ENCODE results near the gene HUWE1.
"Not testable (repeated sequence)": the region's sequence is repeated elsewhere in the genome, so short reads cannot be mapped to it uniquely, and the experiment has no call there.

The HUWE1 gene

DNA sequence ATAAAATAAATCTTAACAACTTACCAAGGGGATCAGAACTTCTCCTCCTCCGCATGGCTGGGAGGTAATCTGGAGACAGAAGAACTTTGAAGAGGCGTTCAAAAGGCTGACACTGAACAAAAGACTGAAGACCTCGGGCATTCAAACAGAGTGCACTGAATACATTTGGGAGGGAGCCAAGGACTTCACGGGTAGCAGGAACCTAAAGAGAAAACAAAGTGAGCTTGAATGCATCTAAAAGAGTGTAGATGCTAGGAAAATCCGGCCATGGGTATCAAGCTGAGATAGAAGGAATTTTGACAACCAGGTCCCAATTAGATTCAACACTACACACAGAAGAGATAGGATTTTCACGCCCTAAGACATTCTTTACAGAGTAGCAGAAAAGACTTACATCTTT lies 69.6 kb downstream of the HUWE1 start:
- DNase-seq: no peak

GRCh38 chrX:53606456-53606855 lies 80.1 kb downstream of the HUWE1 start:
- DNase-seq: no peak

GRCh38 chrX:53605004-53605403 lies 81.5 kb downstream of the HUWE1 start:
- DNase-seq: no peak

GRCh38 chrX:53599781-53600396 lies 86.6 kb downstream of the HUWE1 start:
- no peak for DNase-seq

- DNase-seq: no peak
These were observed 88.3 kb downstream of the HUWE1 start for GRCh38 chrX:53598169-53598568.

DNA sequence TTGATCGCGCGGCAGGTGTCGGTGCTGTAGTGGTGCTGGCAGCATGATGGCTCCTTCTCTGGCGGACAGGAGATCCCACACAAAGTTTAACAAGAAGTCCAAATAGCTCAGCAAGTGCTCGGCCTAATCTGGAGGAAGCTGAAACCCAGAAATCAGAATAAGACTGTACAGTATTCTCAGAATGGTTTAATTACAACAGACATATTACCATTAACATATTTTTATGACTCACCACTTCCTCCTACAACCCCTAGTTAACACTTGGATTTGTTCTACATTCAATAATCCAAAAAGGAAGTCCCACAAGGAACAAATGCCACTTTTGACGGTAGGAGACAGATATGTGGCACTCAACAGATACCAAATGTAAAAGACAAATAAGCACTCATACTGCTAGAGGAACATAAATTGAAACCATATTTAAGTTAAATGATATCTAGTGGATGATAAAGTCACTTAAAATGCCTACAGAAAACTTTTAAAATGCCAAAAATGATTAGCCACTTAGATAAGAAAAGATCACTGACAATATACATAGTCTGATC lies 91.2 kb downstream of the HUWE1 start:
- DNase-seq: no peak

GRCh38 chrX:53594354-53594753 lies 92.2 kb downstream of the HUWE1 start:
- no peak for DNase-seq

DNA sequence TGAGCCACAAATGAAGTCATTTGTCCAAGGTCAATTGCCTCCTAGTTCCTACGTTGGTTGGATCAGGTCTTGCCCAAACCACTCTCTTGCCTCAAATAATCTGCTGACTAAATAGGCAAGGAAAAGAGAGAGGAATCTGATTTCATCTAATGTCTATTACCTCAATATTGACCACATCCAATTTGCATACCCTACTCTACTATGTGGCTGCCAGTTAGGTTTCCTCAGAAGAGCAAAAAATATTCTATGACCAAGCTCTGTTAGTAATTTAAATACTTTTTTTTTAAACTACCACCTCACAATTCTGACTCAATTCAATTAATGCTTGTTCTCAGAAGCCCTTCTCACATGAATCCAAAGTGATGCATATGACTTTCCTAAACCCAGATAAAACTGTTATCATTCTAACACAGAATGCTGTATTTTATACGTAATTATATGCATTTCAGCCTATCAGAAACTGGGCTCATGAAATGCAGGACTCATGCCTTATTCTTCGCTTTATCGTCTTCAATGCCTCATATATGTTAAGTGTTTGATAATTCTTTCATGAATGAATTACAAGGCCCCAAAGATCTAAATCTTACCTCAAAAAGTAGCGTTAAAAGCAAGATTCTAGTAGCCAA lies 98.6 kb downstream of the HUWE1 start:
- DNase-seq: no peak

GRCh38 chrX:53584891-53585290 lies 101.6 kb downstream of the HUWE1 start:
- peak in 1 of 14 donors; percentile 10 for DNase-seq

DNA sequence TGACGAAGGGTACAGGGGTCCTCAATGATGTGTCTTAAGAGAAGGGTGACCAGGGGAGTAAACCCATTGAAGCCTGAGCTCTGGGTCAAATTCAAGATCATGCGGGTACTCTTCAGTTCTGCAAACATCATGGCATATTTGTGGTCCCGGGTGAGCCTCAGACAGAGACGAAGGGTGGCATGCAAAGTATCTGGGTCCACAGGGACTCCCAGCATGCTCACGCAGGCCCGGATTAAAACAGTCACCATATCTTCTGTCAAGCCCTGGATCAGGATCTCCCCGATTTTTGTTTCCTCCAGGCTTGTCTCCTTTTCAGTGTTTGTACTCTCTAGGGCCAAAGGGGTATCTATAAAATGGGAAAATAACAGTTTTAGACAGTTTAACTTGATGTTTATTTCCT lies 102.9 kb downstream of the HUWE1 start:
- DNase-seq: no peak

DNA sequence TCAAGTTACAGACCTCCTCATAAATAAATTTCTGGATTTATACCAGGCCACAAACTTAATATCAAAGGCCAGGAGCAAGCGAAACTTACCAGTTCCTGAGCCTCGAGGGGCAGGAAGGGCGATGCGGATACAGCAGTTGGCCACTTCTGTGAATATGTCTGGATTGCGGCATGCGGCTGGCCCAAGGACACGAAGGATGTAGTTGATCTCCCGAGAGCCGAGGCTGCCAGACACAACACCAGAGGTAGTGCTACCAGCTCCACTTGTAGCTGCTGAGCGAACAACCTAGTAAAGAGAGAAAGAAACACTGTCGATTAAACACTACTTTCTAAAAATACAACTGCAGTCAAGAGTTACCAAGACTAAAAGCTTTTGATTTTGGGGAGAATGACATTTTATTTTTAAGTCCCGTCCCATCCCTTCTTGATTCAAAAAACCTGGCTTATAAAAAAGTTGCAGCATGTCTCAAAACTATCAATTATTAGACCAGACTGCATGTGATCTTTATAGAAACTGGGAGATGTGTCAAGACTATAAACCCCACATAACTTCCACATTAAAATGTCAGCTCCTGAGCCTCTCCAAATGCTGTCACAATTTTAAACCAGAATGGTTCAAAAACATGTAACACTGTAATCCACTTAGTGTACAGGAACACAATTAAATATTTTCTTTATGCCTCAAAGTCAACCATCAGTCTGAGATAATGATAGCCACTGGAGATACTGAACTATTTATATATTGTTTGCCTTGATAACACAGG lies 105.6 kb downstream of the HUWE1 start:
- no peak for DNase-seq

DNA sequence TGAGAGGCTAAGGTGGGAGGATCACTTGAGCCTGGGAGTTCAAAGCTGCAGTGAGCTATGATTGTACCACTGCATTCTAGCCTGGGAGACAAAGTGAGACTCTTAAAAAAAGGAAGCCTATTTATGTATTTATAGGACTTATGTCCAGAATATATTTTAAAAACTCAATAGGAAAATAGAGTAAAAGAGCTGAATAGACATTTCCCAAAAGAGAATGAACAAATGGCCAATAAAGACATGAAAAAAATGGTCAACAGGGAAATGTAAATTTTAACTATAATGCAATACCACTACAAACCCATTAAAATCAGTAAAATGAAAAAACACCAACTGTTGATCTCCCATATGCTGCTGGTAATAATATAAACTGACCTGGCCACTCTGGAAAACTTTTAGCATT lies 115.0 kb downstream of the HUWE1 start:
- no peak for DNase-seq

GRCh38 chrX:53563324-53563723 lies 123.2 kb downstream of the HUWE1 start:
- no peak for DNase-seq

DNA sequence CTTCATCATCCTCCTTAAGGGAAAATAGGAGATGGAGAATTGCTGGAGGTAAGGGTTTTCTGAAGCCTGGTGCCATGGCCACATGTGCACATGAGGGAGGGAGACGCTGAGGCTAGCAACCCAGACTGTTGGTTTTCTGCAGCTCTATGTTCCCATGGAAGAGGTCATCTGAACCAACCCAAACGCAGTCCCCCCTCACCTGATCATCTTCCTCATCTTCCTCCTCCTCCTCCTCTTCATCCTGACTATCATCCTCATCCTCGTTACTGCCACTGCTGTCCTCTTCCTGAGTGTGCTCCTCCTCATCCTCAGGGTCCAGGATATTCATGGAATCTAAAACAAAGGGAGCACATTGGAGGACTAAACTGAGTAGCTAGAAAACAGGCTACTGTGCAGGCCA lies 124.6 kb downstream of the HUWE1 start:
- no peak for DNase-seq

DNA sequence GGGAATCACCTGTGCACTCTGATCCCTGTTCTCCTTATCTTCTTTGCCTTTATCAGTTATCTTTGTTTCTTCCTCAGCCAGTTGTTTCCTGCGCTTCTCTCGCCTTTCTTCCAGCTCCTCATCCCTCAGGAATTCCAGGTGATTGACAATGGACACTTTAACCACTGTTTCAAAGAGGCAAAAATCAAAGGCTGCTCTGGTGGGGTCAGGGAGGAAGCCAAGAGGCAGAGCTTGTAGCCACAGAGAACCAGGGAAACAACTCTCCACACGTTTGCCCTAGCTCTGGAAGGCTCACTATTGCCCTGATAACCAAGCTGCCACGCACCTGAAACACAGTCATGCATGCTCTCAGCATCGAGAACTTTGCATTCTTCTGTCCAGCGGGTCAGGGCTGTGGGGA lies 127.9 kb downstream of the HUWE1 start:
- DNase-seq: no peak

- DNase-seq: no peak
These were observed 129.7 kb downstream of the HUWE1 start for GRCh38 chrX:53556868-53557267.

- no peak for DNase-seq
These were observed 135.6 kb downstream of the HUWE1 start for GRCh38 chrX:53550756-53551463.

GRCh38 chrX:53547668-53548067 lies 138.9 kb downstream of the HUWE1 start:
- no peak for DNase-seq

DNA sequence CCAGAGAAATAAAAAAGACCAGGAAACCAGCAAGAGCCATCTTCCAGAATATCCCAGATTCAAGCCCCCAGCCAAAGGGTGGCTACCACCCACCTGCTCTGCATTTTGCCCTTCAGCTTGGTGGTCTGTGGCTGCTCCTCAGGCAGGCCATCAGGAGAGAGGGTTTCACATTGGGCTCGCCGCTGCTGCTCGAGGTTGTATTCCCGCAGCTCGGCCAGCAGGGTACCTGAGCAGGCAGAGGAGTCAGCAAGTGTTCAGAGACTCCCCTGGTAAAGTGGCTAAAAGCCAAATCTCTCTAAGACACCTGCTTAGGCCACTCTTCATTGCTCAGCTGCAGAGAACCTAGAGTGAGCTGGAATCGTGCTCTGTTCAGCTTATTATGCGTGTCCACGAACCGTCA lies 141.6 kb downstream of the HUWE1 start:
- no peak for DNase-seq

GRCh38 chrX:53538781-53539180 lies 147.7 kb downstream of the HUWE1 start:
- DNase-seq: no peak

GRCh38 chrX:53531255-53531966 lies 155.1 kb downstream of the HUWE1 start:
- DNase-seq: not testable (repeated sequence)

DNA sequence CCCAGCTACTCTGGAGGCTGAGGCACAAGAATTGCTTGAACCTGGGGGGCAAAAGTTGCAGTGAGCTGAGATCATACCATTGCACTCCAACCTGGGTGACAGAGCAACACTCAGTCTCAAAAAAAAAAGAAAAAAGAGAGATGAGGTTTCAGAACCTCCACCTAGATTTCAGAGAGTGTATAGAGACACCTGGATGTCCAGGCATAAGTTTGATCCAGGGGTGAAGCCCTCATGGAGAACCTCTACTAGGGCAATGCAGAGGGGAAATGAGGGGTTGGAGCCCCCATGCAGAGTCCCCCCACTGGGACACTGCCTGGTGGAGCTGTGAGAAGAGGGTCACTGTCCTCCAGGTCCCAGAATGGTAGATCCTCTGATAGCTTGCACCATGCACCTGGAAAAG lies 159.5 kb downstream of the HUWE1 start:
- DNase-seq: no peak

Measured in C1 segment of cervical spinal cord (tissue), 14 donors.